GM23248 (cell line): ENCODE results near the gene TMPRSS2. TPM values are rescaled to one million over a fixed set of nuclear protein-coding genes. Genes with fewer than 3 reads are reported as not detected.

Source experiments
- DNase-seq: peaks from one replicate; pipeline ENCODE4 v3.0.0-alpha.2; 2015
- H2AFZ ChIP-seq: fragments of 200-600 bp; sonication (generic); 2 replicates; pipeline ENCODE4 v1.6.1; 2016; ENCODE audit warnings: antibody characterized with exemption
- H3F3A ChIP-seq: fragments of 200-600 bp; sonication (generic); 2 replicates; pipeline ENCODE4 v1.6.1; 2016; ENCODE audit warnings: mild to moderate bottlenecking, antibody characterized with exemption, mixed run types; ENCODE audit not compliant: insufficient read depth
- H3K27ac ChIP-seq: fragments of 200-600 bp; sonication (generic); 2 replicates; pipeline ENCODE4 v1.5.1; 2016; ENCODE audit warnings: mild to moderate bottlenecking
- H3K27me3 ChIP-seq: fragments of 200-600 bp; sonication (generic); replicated peaks from 2 replicates; pipeline ENCODE4 v1.6.1; 2016; ENCODE audit warnings: mild to moderate bottlenecking; ENCODE audit not compliant: insufficient read depth
- H3K36me3 ChIP-seq: fragments of 200-600 bp; sonication (generic); 2 replicates; pipeline ENCODE4 v1.6.1; 2016; ENCODE audit warnings: low read depth, mild to moderate bottlenecking
- H3K4me1 ChIP-seq: fragments of 200-600 bp; sonication (generic); 2 replicates; pipeline ENCODE4 v1.6.1; 2016; ENCODE audit warnings: mild to moderate bottlenecking; ENCODE audit not compliant: insufficient read depth
- H3K4me2 ChIP-seq: fragments of 200-600 bp; sonication (generic); one replicate; pipeline ENCODE4 v1.6.1; 2016; ENCODE audit warnings: mild to moderate bottlenecking; ENCODE audit not compliant: unreplicated experiment
- H3K4me3 ChIP-seq: fragments of 200-600 bp; sonication (generic); 2 replicates; pipeline ENCODE4 v1.5.1; 2016; ENCODE audit warnings: mild to moderate bottlenecking
- H3K79me2 ChIP-seq: fragments of 200-600 bp; sonication (generic); 2 replicates; pipeline ENCODE4 v1.6.1; 2016; ENCODE audit warnings: mild to moderate bottlenecking; ENCODE audit not compliant: insufficient read depth
- H3K9ac ChIP-seq: fragments of 200-600 bp; sonication (generic); 2 replicates; pipeline ENCODE4 v1.6.1; 2016; ENCODE audit warnings: mild to moderate bottlenecking
- H3K9me2 ChIP-seq: fragments of 200-600 bp; sonication (generic); 2 replicates; pipeline ENCODE4 v1.6.1; 2016; ENCODE audit warnings: mixed run types, mild to moderate bottlenecking, moderate library complexity; ENCODE audit not compliant: insufficient read depth
- H3K9me3 ChIP-seq: fragments of 200-600 bp; sonication (generic); one replicate; pipeline ENCODE4 v1.6.1; 2017; ENCODE audit warnings: low read depth
- H4K20me1 ChIP-seq: fragments of 200-600 bp; sonication (generic); 2 replicates; pipeline ENCODE4 v1.6.0; 2016; ENCODE audit not compliant: insufficient read depth
- EZH2 ChIP-seq: fragments of 200-600 bp; sonication (generic); IDR thresholded peaks from 2 replicates; pipeline ENCODE4 v1.6.1; 2018; ENCODE audit warnings: antibody characterized with exemption, mild to moderate bottlenecking; ENCODE audit not compliant: insufficient read depth, poor library complexity, severe bottlenecking
- EZH2phosphoT487 ChIP-seq: fragments of 200-600 bp; sonication (generic); IDR thresholded peaks from 2 replicates; pipeline ENCODE4 v1.6.1; 2018; ENCODE audit warnings: antibody characterized with exemption, moderate library complexity, mild to moderate bottlenecking, low read depth; ENCODE audit not compliant: insufficient read depth
- WGBS, 2 experiments: methylation state at CpG; one replicate each; pipeline ENCODE4 v1.1.6; 2015 to 2017; ENCODE audit warnings: low lambda C conversion rate in 2 of 2, low coverage in 1 of 2; ENCODE audit errors: missing lambda C conversion rate in 2 of 2; 5-methylcytosine and 5-hydroxymethylcytosine counted together
- in situ Hi-C: fragments of 300-500 bp; cut with MboI; formaldehyde crosslinking; loops from 2 replicates; pipeline ENCODE4 v1.15.0; 2020
- polyA plus RNA-seq: library from polyadenylated mRNA; unstranded; fragments of >200 nt; fragmentation: Nextera tagmentation; extraction: Ambion mirVana; gene quantifications from 2 replicates; pipeline ENCODE4 v1.2.1, GENCODE V29; 2016
- total RNA-seq: library from RNA; depleted of rRNA; stranded (reverse); fragments of >200 nt; shearing (Covaris generic); gene quantifications from 2 replicates; pipeline ENCODE4 v1.2.3, GENCODE V29; 2014; rRNA removed

The TMPRSS2 gene
- total RNA-seq (not detected in 2 replicates), polyA plus RNA-seq (not detected in 2 replicates)

DNA sequence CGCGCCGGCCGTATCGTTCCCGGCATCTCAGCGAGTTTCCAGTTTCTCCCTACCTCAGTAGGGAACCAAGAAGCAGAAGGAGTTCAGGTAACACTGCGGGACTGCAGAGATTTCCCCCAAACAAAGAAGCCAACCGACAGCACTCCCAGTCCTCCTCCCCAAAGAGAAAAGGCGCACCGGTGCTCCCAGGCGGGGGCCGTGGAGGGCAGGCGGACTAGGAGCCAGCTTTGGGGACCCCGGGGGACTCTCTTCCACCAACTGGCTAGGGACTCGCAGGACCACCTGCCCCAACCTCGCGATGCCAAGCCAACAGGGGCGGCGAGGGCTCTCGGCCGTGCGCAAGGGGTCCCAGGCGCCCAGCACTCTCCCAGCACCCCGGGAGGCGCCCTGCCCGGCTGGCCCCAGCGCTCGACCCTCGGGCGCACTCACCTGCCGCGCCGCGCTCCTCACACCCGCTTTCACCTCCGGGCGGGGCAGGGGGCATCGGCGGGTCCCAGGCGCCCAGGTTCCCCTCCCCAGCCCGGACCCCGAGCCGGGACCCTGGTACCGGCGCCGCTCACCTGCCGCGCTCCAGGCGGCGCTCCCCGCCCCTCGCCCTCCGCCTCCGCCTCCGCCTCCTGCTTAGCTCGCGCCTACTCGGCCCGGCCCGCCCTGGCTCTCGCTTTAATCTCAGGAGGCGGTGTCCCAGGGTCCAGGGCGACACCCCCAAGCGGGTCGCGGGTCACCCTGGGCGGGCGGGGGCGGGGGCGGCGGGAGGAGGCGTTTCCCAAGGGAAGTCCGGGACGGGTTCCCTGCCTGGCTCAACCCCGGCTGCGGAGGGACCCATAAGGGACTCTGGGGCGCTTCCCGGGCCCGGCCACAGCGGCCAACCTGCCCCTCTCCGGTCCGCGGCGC, at the start of gene TMPRSS2:
Gene TMPRSS2 (minus strand): TSS at position 638 of the 894 bp plus-strand sequence. CDS start 10,025 bp downstream, outside the sequence.
- Histone ChIP-seq H3K79me2 (no peaks in the 10 kb centered on the region), H3K27me3 (peaks cover 65% of the 10 kb centered on the region), H3F3A (no peaks in the 10 kb centered on the region), H3K4me1 (no peaks in the 10 kb centered on the region), H3K36me3 (no peaks in the 10 kb centered on the region), H3K4me3 (no peak within 1 kb of the TSS), H4K20me1 (no peaks in the 10 kb centered on the region), H2AFZ (no peak within 1 kb of the TSS), H3K4me2 (no peak within 1 kb of the TSS), H3K9me3 (no peaks in the 10 kb centered on the region), H3K9me2 (no peaks in the 10 kb centered on the region), H3K9ac (no peak within 1 kb of the TSS), H3K27ac (no peak within 1 kb of the TSS)
- in situ Hi-C loops: no loop called here
- DNase-seq: no peak
- WGBS, 2 experiments: 2% methylated on average over 42 to 67 of the region's 85 CpGs
- TF ChIP-seq EZH2phosphoT487: no peak
- TF ChIP-seq EZH2: peak; percentile 83

DNA sequence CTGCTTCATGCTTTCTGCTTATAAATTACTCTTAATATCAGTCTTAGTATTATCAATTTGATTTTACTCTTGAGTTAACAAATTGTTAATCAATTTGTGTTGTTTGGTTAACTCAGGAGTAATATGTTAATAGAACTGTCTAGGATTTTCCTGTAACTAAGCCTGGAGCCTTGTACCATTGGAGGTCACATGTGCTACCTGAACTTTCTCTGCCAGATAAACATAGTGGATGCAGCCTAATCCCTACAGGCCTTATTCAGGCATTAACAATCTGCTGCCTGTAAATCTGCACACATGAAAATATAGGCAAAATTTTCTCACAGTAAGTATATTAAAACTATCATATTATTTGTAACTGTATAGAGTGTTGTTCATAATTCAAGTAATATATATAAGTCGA, 47.1 kb upstream of the TMPRSS2 start:
- no peak for DNase-seq
- Histone ChIP-seq H3K4me3 (no peak overlapping the region), H3F3A (peaks cover 7% of the 10 kb centered on the region), H3K4me1 (peaks cover 17% of the 10 kb centered on the region), H3K9ac (no peak overlapping the region), H3K27ac (no peak overlapping the region), H3K36me3 (no peaks in the 10 kb centered on the region), H3K27me3 (no peaks in the 10 kb centered on the region), H4K20me1 (no peaks in the 10 kb centered on the region), H3K9me2 (no peaks in the 10 kb centered on the region), H2AFZ (no peak overlapping the region), H3K9me3 (no peaks in the 10 kb centered on the region), H3K4me2 (no peak overlapping the region), H3K79me2 (no peaks in the 10 kb centered on the region)
- in situ Hi-C loops: no loop called here
- no peak for TF ChIP-seq EZH2
- TF ChIP-seq EZH2phosphoT487: no peak
- 78 to 82% methylated on average over 1 of the region's 1 CpG for WGBS, 2 experiments

DNA sequence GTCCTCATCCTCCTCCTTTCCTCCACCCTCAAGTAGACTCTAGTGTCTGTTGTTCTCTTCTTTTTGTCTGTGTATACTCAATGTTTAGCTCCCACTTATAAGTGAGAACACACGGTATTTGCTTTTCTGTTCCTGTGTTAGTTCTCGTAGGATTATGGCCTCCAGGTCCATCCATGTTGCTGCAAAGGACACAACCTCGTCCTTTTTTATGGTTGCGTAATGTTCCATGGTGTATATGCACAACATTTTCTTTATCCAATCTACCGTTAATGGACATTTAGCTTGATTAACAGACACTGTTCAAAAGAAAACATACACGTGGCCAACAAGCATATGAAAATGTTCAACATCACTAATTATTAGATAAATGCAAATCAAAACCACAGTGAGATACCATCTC, 44.3 kb upstream of the TMPRSS2 start:
- H3K36me3 ChIP-seq: no peaks in the 10 kb centered on the region
- H3F3A ChIP-seq: no peaks in the 10 kb centered on the region
- no peak for DNase-seq
- H3K4me1 ChIP-seq: peaks cover 7% of the 10 kb centered on the region; the same call in 1 of the 2 replicates
- H2AFZ ChIP-seq: no peak overlapping the region
- H3K27me3 ChIP-seq: peaks cover under 1% of the 10 kb centered on the region; the same call in 1 of the 2 replicates
- no peaks in the 10 kb centered on the region for H3K79me2 ChIP-seq
- H3K9ac ChIP-seq: no peak overlapping the region
- H3K9me2 ChIP-seq: no peaks in the 10 kb centered on the region
- H3K9me3 ChIP-seq: no peaks in the 10 kb centered on the region
- no peak overlapping the region for H3K4me2 ChIP-seq
- no peak overlapping the region for H3K4me3 ChIP-seq
- H3K27ac ChIP-seq: no peak overlapping the region
- in situ Hi-C loops: no loop called here
- no peaks in the 10 kb centered on the region for H4K20me1 ChIP-seq
- WGBS, 2 experiments: 60 to 67% methylated on average over 6 of the region's 6 CpGs
- no peak for TF ChIP-seq EZH2
- no peak for TF ChIP-seq EZH2phosphoT487

DNA sequence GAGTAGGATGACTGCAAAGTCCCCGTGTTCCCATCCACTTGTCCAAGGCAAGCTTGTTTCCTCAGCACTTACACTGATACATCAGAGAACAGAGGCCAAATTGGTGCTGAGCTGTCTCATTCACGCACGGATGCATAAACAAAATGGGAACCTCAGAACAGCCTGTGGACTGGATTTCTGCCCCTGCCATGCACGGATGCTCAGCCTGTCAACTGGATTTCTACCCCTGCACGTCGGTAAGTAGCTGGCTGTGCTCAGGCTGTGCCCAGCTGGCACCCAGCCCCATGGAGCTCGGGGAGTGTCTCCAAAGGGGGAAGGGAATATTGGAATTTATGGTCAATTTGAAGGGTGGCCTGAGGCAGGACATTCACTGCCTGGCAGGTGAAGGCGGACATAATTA, 40.8 kb upstream of the TMPRSS2 start:
- Histone ChIP-seq H3K27ac (no peak overlapping the region), H3K79me2 (no peaks in the 10 kb centered on the region), H3K4me2 (no peak overlapping the region), H3K36me3 (no peaks in the 10 kb centered on the region), H3K9me2 (no peaks in the 10 kb centered on the region), H3K9me3 (no peaks in the 10 kb centered on the region), H3K4me1 (no peaks in the 10 kb centered on the region), H4K20me1 (no peaks in the 10 kb centered on the region), H3K9ac (no peak overlapping the region), H2AFZ (no peak overlapping the region), H3K27me3 (peaks cover 26% of the 10 kb centered on the region), H3F3A (no peaks in the 10 kb centered on the region), H3K4me3 (no peak overlapping the region)
- TF ChIP-seq EZH2: no peak
- in situ Hi-C loops: no loop called here
- WGBS, 2 experiments: 52 to 55% methylated on average over 8 of the region's 8 CpGs
- no peak for DNase-seq
